Neural progenitor cell (in vitro differentiated cells): Measurements from ENCODE around the gene TBATA. TPM values are rescaled to one million over a fixed set of nuclear protein-coding genes. Genes with fewer than 3 reads are reported as not detected.

Experiments
- DNase-seq: peaks from one replicate; pipeline ENCODE4 v3.0.0-alpha.2; 2016; ENCODE audit warnings: low spot score
- H2AFZ ChIP-seq: fragments of 200-600 bp; sonication (generic); replicated peaks from 2 replicates; pipeline ENCODE4 v1.6.1; 2016; ENCODE audit warnings: antibody characterized with exemption
- H3F3A ChIP-seq: fragments of 200-600 bp; sonication (generic); 2 replicates; pipeline ENCODE4 v1.6.1; 2016; ENCODE audit warnings: antibody characterized with exemption, low read depth
- H3K27ac ChIP-seq: fragments of 200-600 bp; sonication (generic); 2 replicates; pipeline ENCODE4 v1.5.1; 2016; ENCODE audit warnings: mild to moderate bottlenecking
- H3K27me3 ChIP-seq: fragments of 200-600 bp; sonication (generic); 2 replicates; pipeline ENCODE4 v1.6.1; 2016; ENCODE audit warnings: mild to moderate bottlenecking, moderate library complexity
- H3K36me3 ChIP-seq: fragments of 200-600 bp; sonication (generic); 2 replicates; pipeline ENCODE4 v1.5.1; 2016
- H3K4me1 ChIP-seq: fragments of 200-600 bp; sonication (generic); 2 replicates; pipeline ENCODE4 v1.6.1; 2016; ENCODE audit warnings: mixed run types
- H3K4me2 ChIP-seq: fragments of 200-600 bp; sonication (generic); 2 replicates; pipeline ENCODE4 v1.6.1; 2016
- H3K4me3 ChIP-seq: fragments of 200-600 bp; sonication (generic); 2 replicates; pipeline ENCODE4 v1.5.1; 2016
- H3K79me2 ChIP-seq: fragments of 200-600 bp; sonication (generic); 2 replicates; pipeline ENCODE4 v1.6.1; 2016; ENCODE audit warnings: low read depth
- H3K9ac ChIP-seq: fragments of 200-600 bp; sonication (generic); 2 replicates; pipeline ENCODE4 v1.6.1; 2016
- H3K9me3 ChIP-seq: fragments of 200-600 bp; sonication (generic); 2 replicates; pipeline ENCODE4 v1.5.1; 2016; ENCODE audit warnings: low read depth
- H4K20me1 ChIP-seq: fragments of 200-600 bp; sonication (generic); 2 replicates; pipeline ENCODE4 v1.6.1; 2016; ENCODE audit warnings: low read depth
- H3K27ac Mint-ChIP-seq: 3 replicates; pipeline ENCODE4 v1.8.0; 2021; ENCODE audit warnings: mixed read lengths
- H3K27me3 Mint-ChIP-seq: 2 replicates; pipeline ENCODE4 v1.8.0; 2022; ENCODE audit warnings: low read depth, mild to moderate bottlenecking, inconsistent platforms, moderate library complexity, mixed read lengths; ENCODE audit not compliant: insufficient read depth
- H3K36me3 Mint-ChIP-seq: 3 replicates; pipeline ENCODE4 v1.8.0; 2021; ENCODE audit warnings: mixed read lengths
- H3K4me1 Mint-ChIP-seq: 3 replicates; pipeline ENCODE4 v1.8.0; 2021; ENCODE audit warnings: mixed read lengths
- H3K4me3 Mint-ChIP-seq: 3 replicates; pipeline ENCODE4 v1.8.0; 2021; ENCODE audit warnings: mild to moderate bottlenecking, moderate library complexity, mixed read lengths
- H3K9me3 Mint-ChIP-seq: 3 replicates; pipeline ENCODE4 v1.8.0; 2020; ENCODE audit warnings: mixed read lengths
- EZH2 ChIP-seq: fragments of 200-600 bp; sonication (generic); IDR thresholded peaks from 2 replicates; pipeline ENCODE4 v1.6.1; 2017; ENCODE audit warnings: antibody characterized with exemption, mild to moderate bottlenecking, moderate library complexity
- EZH2phosphoT487 ChIP-seq: fragments of 200-600 bp; sonication (generic); IDR thresholded peaks from 2 replicates; pipeline ENCODE4 v1.6.1; 2017; ENCODE audit warnings: antibody characterized with exemption
- total RNA-seq: library from RNA; depleted of rRNA; stranded (reverse); fragments of >200 nt; gene quantifications from 2 replicates; pipeline ENCODE4 v1.2.3, GENCODE V29; 2015; ENCODE audit warnings: low replicate concordance
- TF ChIP-seq, protein P1 (sequence below): fragments of 200-600 bp; sonication (generic); IDR thresholded peaks from 2 replicates; pipeline ENCODE4 v1.5.1; 2017; ENCODE audit warnings: antibody characterized with exemption, mild to moderate bottlenecking

TBATA gene
- total RNA-seq, 1 donor from 2014 or later: not detected

DNA sequence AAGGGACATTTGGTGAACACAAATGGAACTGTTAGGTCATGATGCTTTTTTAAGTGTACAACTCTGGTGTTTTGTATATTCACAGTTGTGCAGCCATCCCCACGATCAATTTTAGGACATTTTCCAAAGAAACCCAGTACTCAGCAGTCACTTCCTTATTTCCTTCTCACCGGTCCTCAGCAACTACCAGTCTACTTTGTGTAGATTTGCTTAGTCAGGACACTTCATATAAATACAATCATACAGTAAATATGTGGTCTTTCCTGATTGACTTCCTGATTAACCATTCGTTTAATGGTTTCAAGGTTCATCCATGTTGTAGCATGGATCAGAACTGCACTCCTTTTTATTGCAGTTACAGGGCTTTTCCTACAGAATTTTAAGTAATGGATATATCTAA, 45.0 kb upstream of the TBATA start:
- Mint-ChIP-seq H3K27ac (no peak overlapping the region), H3K9me3 (no peaks in the 10 kb centered on the region), H3K27me3 (no peaks in the 10 kb centered on the region), H3K4me1 (no peaks in the 10 kb centered on the region), H3K4me3 (no peak overlapping the region), H3K36me3 (peaks cover 25% of the 10 kb centered on the region)
- Histone ChIP-seq H3K27ac (no peak overlapping the region), H2AFZ (no peak overlapping the region), H3K9me3 (no peaks in the 10 kb centered on the region), H3F3A (no peaks in the 10 kb centered on the region), H3K4me1 (no peaks in the 10 kb centered on the region), H4K20me1 (peaks cover 32% of the 10 kb centered on the region), H3K79me2 (peaks cover 71% of the 10 kb centered on the region), H3K36me3 (peaks cover 4% of the 10 kb centered on the region), H3K9ac (no peak overlapping the region), H3K4me2 (no peak overlapping the region), H3K27me3 (no peaks in the 10 kb centered on the region), H3K4me3 (no peak overlapping the region)
- TF ChIP-seq EZH2phosphoT487 (no peak), EZH2 (no peak)
- TF ChIP-seq, protein P1, sequence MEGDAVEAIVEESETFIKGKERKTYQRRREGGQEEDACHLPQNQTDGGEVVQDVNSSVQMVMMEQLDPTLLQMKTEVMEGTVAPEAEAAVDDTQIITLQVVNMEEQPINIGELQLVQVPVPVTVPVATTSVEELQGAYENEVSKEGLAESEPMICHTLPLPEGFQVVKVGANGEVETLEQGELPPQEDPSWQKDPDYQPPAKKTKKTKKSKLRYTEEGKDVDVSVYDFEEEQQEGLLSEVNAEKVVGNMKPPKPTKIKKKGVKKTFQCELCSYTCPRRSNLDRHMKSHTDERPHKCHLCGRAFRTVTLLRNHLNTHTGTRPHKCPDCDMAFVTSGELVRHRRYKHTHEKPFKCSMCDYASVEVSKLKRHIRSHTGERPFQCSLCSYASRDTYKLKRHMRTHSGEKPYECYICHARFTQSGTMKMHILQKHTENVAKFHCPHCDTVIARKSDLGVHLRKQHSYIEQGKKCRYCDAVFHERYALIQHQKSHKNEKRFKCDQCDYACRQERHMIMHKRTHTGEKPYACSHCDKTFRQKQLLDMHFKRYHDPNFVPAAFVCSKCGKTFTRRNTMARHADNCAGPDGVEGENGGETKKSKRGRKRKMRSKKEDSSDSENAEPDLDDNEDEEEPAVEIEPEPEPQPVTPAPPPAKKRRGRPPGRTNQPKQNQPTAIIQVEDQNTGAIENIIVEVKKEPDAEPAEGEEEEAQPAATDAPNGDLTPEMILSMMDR: no peak
- no peak for DNase-seq

DNA sequence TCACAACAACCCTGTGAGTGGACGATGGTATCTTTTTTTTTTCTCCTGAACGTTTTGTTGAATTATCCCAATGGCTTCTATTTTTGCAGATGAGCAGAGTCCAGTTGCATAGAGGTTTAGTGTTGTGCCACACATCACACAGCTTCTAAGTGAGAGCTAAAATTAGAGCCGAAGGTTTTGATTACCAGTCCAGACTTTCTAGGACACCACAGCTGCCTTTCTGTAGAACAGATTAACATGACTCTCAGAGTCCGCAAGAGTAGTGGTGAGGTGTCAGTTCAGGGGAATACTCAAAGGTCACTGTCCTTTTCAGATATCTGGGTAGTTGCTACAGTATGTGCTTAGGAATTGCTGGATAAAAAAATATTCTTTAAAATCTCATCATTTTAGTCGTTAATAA, 44.4 kb upstream of the TBATA start:
- Mint-ChIP-seq H3K27ac (no peak overlapping the region), H3K4me1 (no peaks in the 10 kb centered on the region), H3K36me3 (peaks cover 24% of the 10 kb centered on the region), H3K27me3 (no peaks in the 10 kb centered on the region), H3K4me3 (no peak overlapping the region), H3K9me3 (no peaks in the 10 kb centered on the region)
- H3K4me1 ChIP-seq: no peaks in the 10 kb centered on the region
- peaks cover 32% of the 10 kb centered on the region for H4K20me1 ChIP-seq
- H3F3A ChIP-seq: no peaks in the 10 kb centered on the region
- peaks cover 4% of the 10 kb centered on the region for H3K36me3 ChIP-seq
- no peak for DNase-seq
- no peaks in the 10 kb centered on the region for H3K27me3 ChIP-seq
- H3K9ac ChIP-seq: no peak overlapping the region
- H3K9me3 ChIP-seq: no peaks in the 10 kb centered on the region
- TF ChIP-seq EZH2phosphoT487 (no peak), EZH2 (no peak)
- TF ChIP-seq, protein P1: no peak
- H3K4me3 ChIP-seq: no peak overlapping the region
- H3K27ac ChIP-seq: no peak overlapping the region
- H3K4me2 ChIP-seq: no peak overlapping the region
- peaks cover 68% of the 10 kb centered on the region for H3K79me2 ChIP-seq
- H2AFZ ChIP-seq: no peak overlapping the region

DNA sequence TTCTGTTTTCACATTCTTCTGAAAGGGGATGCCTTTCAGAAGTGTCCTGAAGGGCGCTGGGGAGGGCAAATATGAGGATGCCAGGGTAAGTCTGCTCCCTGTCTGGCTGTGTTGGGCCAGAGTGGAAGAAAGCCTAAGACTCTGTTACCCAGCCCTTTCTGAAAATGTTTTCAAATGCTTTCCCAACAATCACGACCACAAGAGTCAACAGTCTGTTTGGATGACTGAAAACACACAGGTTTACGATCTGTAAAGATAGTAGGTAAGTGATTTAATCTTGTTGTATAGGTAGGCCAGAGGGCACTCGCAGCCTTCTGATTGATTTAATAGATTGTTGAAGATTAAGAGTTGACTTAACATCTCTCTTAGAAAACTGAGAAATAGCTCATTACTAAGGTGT, 43.7 kb upstream of the TBATA start:
- no peak overlapping the region for H3K4me3 ChIP-seq
- H3K4me1 Mint-ChIP-seq: no peaks in the 10 kb centered on the region
- H3K9me3 ChIP-seq: no peaks in the 10 kb centered on the region
- H3K9me3 Mint-ChIP-seq: no peaks in the 10 kb centered on the region
- H3K27me3 Mint-ChIP-seq: no peaks in the 10 kb centered on the region
- peaks cover 67% of the 10 kb centered on the region for H3K79me2 ChIP-seq
- no peaks in the 10 kb centered on the region for H3K4me1 ChIP-seq
- peaks cover 19% of the 10 kb centered on the region for H3K36me3 Mint-ChIP-seq
- no peak overlapping the region for H3K4me3 Mint-ChIP-seq
- no peak overlapping the region for H3K4me2 ChIP-seq
- TF ChIP-seq EZH2: no peak
- no peak for TF ChIP-seq EZH2phosphoT487
- TF ChIP-seq, protein P1: no peak
- no peak overlapping the region for H2AFZ ChIP-seq
- no peak overlapping the region for H3K27ac Mint-ChIP-seq
- no peaks in the 10 kb centered on the region for H3K27me3 ChIP-seq
- H3K9ac ChIP-seq: no peak overlapping the region
- no peak overlapping the region for H3K27ac ChIP-seq
- H3K36me3 ChIP-seq: peaks cover 4% of the 10 kb centered on the region
- no peak for DNase-seq
- no peaks in the 10 kb centered on the region for H3F3A ChIP-seq
- H4K20me1 ChIP-seq: peaks cover 32% of the 10 kb centered on the region
